ENCODE measurements around the gene TBC1D16. TPM values are rescaled to one million over a fixed set of nuclear protein-coding genes. Genes with fewer than 3 reads are reported as not detected.

Gene TBC1D16
- total RNA-seq, 1 donor, result 68.8 TPM

GRCh38 chr17:79888811-79889634 is 146.6 kb downstream of the TBC1D16 start:
- Histone ChIP-seq H3K27ac (ENCODE audit: low read depth, low read length) (no peak overlapping the region), H3K9me3 (ENCODE audit: low read depth, low read length) (no peaks in the 10 kb centered on the region), H3K4me2 (ENCODE audit: insufficient read depth, low read length) (no peak overlapping the region), H2AFZ (ENCODE audit: low read length) (no peak overlapping the region), H3K79me2 (ENCODE audit: insufficient read depth, low read length) (no peaks in the 10 kb centered on the region), H3K36me3 (ENCODE audit: insufficient read depth, low read length) (no peaks in the 10 kb centered on the region), H3K4me3 (ENCODE audit: insufficient read depth, low read length) (no peak overlapping the region), H3K4me1 (ENCODE audit: insufficient read depth, low read length) (no peaks in the 10 kb centered on the region), H4K20me1 (ENCODE audit: insufficient read depth, low read length) (no peaks in the 10 kb centered on the region), H3K27me3 (ENCODE audit: insufficient read depth, low read length) (peaks cover 10% of the 10 kb centered on the region)
- DNase-seq (ENCODE audit: insufficient read length, low spot score, missing footprints), result peak; percentile 58
- TF ChIP-seq, protein P1, sequence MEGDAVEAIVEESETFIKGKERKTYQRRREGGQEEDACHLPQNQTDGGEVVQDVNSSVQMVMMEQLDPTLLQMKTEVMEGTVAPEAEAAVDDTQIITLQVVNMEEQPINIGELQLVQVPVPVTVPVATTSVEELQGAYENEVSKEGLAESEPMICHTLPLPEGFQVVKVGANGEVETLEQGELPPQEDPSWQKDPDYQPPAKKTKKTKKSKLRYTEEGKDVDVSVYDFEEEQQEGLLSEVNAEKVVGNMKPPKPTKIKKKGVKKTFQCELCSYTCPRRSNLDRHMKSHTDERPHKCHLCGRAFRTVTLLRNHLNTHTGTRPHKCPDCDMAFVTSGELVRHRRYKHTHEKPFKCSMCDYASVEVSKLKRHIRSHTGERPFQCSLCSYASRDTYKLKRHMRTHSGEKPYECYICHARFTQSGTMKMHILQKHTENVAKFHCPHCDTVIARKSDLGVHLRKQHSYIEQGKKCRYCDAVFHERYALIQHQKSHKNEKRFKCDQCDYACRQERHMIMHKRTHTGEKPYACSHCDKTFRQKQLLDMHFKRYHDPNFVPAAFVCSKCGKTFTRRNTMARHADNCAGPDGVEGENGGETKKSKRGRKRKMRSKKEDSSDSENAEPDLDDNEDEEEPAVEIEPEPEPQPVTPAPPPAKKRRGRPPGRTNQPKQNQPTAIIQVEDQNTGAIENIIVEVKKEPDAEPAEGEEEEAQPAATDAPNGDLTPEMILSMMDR (IDR thresholded peaks at IDR 0.05; ENCODE audit: extremely low read depth, low read depth, low read length), result no peak

GRCh38 chr17:79888009-79888540 is 147.6 kb downstream of the TBC1D16 start:
- Histone ChIP-seq H4K20me1 (ENCODE audit: insufficient read depth, low read length) (no peaks in the 10 kb centered on the region), H3K79me2 (ENCODE audit: insufficient read depth, low read length) (no peaks in the 10 kb centered on the region), H3K4me2 (ENCODE audit: insufficient read depth, low read length) (no peak overlapping the region), H3K36me3 (ENCODE audit: insufficient read depth, low read length) (no peaks in the 10 kb centered on the region), H2AFZ (ENCODE audit: low read length) (no peak overlapping the region), H3K9me3 (ENCODE audit: low read depth, low read length) (no peaks in the 10 kb centered on the region), H3K27me3 (ENCODE audit: insufficient read depth, low read length) (peaks cover 10% of the 10 kb centered on the region), H3K4me1 (ENCODE audit: insufficient read depth, low read length) (no peaks in the 10 kb centered on the region), H3K27ac (ENCODE audit: low read depth, low read length) (no peak overlapping the region), H3K4me3 (ENCODE audit: insufficient read depth, low read length) (no peak overlapping the region)
- TF ChIP-seq, protein P1 (IDR thresholded peaks at IDR 0.05; ENCODE audit: extremely low read depth, low read depth, low read length), result no peak
- no peak for DNase-seq (ENCODE audit: insufficient read length, low spot score, missing footprints)

- Histone ChIP-seq H3K79me2 (ENCODE audit: insufficient read depth, low read length) (no peaks in the 10 kb centered on the region), H3K27me3 (ENCODE audit: insufficient read depth, low read length) (peaks cover 10% of the 10 kb centered on the region)
- TF ChIP-seq, protein P1 (IDR thresholded peaks at IDR 0.05; ENCODE audit: extremely low read depth, low read depth, low read length), result no peak
Measured at GRCh38 chr17:79887451-79887991, 148.2 kb downstream of the TBC1D16 start.

GRCh38 chr17:79883202-79883601 is 152.5 kb downstream of the TBC1D16 start:
- Histone ChIP-seq H3K4me1 (ENCODE audit: insufficient read depth, low read length) (no peaks in the 10 kb centered on the region), H3K9me3 (ENCODE audit: low read depth, low read length) (no peaks in the 10 kb centered on the region), H3K79me2 (ENCODE audit: insufficient read depth, low read length) (no peaks in the 10 kb centered on the region), H3K27ac (ENCODE audit: low read depth, low read length) (no peak overlapping the region), H2AFZ (ENCODE audit: low read length) (no peak overlapping the region), H3K36me3 (ENCODE audit: insufficient read depth, low read length) (no peaks in the 10 kb centered on the region), H4K20me1 (ENCODE audit: insufficient read depth, low read length) (no peaks in the 10 kb centered on the region), H3K4me3 (ENCODE audit: insufficient read depth, low read length) (no peak overlapping the region), H3K27me3 (ENCODE audit: insufficient read depth, low read length) (peaks cover 6% of the 10 kb centered on the region), H3K4me2 (ENCODE audit: insufficient read depth, low read length) (no peak overlapping the region)
- no peak for DNase-seq (ENCODE audit: insufficient read length, low spot score, missing footprints)
- TF ChIP-seq, protein P1 (IDR thresholded peaks at IDR 0.05; ENCODE audit: extremely low read depth, low read depth, low read length), result no peak

More at GRCh38 chr17:79887451-79887991, 148.2 kb downstream of the TBC1D16 start:
- no peak for DNase-seq (ENCODE audit: insufficient read length, low spot score, missing footprints)
- H4K20me1 ChIP-seq (ENCODE audit: insufficient read depth, low read length), result no peaks in the 10 kb centered on the region
- no peaks in the 10 kb centered on the region for H3K4me1 ChIP-seq (ENCODE audit: insufficient read depth, low read length)
- no peaks in the 10 kb centered on the region for H3K36me3 ChIP-seq (ENCODE audit: insufficient read depth, low read length)
- no peak overlapping the region for H3K27ac ChIP-seq (ENCODE audit: low read depth, low read length)
- H2AFZ ChIP-seq (ENCODE audit: low read length), result no peak overlapping the region
- H3K9me3 ChIP-seq (ENCODE audit: low read depth, low read length), result no peaks in the 10 kb centered on the region
- H3K4me2 ChIP-seq (ENCODE audit: insufficient read depth, low read length), result no peak overlapping the region
- no peak overlapping the region for H3K4me3 ChIP-seq (ENCODE audit: insufficient read depth, low read length)
